NCI-H187 (cell line): Measurements from ENCODE around the gene SPOP.

Experiments
- DNase-seq, 2 experiments: peaks; one replicate each; lab custom pipeline; 2025; lab: John Stamatoyannopoulos, UW

The SPOP gene

GRCh38 chr17:49613182-49613800, 64.6 kb downstream of the SPOP start:
- DNase-seq, result no peak

GRCh38 chr17:49612726-49613125, 65.2 kb downstream of the SPOP start:
- no peak for DNase-seq

GRCh38 chr17:49610883-49611584, 66.9 kb downstream of the SPOP start:
- DNase-seq, result no peak

GRCh38 chr17:49604314-49604869, 73.5 kb downstream of the SPOP start:
- DNase-seq, result no peak

GRCh38 chr17:49603720-49604119, 74.2 kb downstream of the SPOP start:
- DNase-seq, result no peak

- DNase-seq, result no peak
Measured at GRCh38 chr17:49603238-49603637, 74.7 kb downstream of the SPOP start.

- no peak for DNase-seq
Measured at GRCh38 chr17:49602783-49603182, 75.1 kb downstream of the SPOP start.

GRCh38 chr17:49600949-49601348, 76.9 kb downstream of the SPOP start:
- DNase-seq, result no peak

GRCh38 chr17:49598918-49599317, 79.0 kb downstream of the SPOP start:
- DNase-seq, result no peak

- no peak for DNase-seq
Measured at GRCh38 chr17:49597928-49598655, 79.8 kb downstream of the SPOP start.

GRCh38 chr17:49597436-49597835, 80.5 kb downstream of the SPOP start:
- no peak for DNase-seq

GRCh38 chr17:49596613-49597244, 81.2 kb downstream of the SPOP start:
- no peak for DNase-seq

GRCh38 chr17:49595980-49596379, 81.9 kb downstream of the SPOP start:
- no peak for DNase-seq

- DNase-seq, result no peak
Measured at GRCh38 chr17:49595328-49595727, 82.6 kb downstream of the SPOP start.

GRCh38 chr17:49592263-49592662, 85.6 kb downstream of the SPOP start:
- no peak for DNase-seq

GRCh38 chr17:49590874-49591273, 87.0 kb downstream of the SPOP start:
- DNase-seq, result no peak

GRCh38 chr17:49589577-49589927, 88.3 kb downstream of the SPOP start:
- no peak for DNase-seq

- DNase-seq, result no peak
Measured at GRCh38 chr17:49588726-49589576, 88.9 kb downstream of the SPOP start.

- no peak for DNase-seq
Measured at GRCh38 chr17:49588312-49588711, 89.6 kb downstream of the SPOP start.

GRCh38 chr17:49587366-49588073, 90.4 kb downstream of the SPOP start:
- no peak for DNase-seq
